Measurements from ENCODE around the gene NEDD8.

The NEDD8 gene

DNA sequence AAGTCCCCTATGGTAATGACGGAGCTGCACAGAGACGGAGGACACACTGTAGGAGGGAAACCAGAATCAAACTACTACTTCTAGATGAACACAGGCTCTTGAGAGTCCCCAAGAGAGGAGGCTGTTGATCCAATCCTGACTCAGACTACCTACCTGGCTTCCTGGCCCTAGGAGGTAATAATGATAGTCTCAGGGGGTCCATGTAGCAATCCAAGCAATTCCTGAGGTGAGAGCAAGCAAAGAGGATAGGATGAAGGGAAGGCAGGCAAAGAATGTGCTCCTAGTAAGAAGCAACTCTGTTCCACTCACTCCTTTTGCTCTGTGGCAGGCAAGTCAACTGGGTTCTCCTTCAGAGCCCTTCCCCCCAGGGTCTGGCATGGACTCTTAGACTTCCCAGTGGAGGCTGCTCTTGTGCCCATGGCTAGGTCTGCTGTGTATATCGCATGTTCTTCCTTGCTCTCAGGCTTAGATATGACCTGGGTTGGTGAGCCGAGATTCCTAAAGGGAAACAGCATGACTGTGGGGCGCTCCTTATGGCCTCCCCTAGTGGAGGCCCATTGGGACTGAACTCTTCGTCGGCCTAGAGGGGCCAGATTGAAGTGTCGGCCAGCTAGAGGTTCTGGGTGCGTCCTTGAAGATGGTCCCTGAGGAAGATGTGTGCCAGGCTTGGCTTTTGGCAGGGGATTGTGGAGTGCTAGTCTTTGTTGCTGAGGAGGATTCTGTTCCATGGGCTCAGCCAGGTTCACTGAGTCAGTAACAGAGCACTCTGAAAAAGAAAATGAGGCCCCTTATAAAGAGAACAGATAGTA is 8.1 kb upstream of the NEDD8 start:
- Histone ChIP-seq H3K36me3 (peaks cover 38% of the 10 kb centered on the region), H3K4me3 (ENCODE audit: low read depth, low read length) (no peak overlapping the region), H3K4me1 (no peaks in the 10 kb centered on the region), H3K9me3 (no peaks in the 10 kb centered on the region), H3K27me3 (no peaks in the 10 kb centered on the region)
- no peak for TF ChIP-seq CTCF (IDR thresholded peaks at IDR 0.05; ENCODE audit: low read depth, low read length)
- DNase-seq: no peak

DNA sequence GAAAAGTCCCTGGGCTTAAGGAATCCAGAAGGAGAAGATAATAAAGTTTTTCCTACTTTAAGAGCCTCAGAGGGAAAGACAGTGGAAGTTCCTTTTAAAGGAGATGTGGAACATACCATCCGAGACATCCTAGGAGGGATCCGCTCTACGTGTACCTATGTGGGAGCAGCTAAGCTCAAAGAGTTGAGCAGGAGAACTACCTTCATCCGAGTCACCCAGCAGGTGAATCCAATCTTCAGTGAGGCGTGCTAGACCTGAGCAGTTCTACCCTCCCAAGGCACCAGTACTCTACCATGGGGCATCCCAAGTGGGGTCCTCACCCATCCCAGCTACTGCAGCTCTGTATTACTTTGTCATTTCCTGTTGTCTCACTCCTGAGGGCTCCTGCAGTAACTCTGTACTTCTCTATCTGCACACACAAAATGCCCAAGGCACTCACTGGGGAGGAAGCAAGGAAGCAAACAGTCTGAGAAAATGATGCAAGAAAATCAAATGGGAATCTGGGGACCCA is 6.4 kb upstream of the NEDD8 start:
- no peak for DNase-seq
- H3K36me3 ChIP-seq: peaks cover 38% of the 10 kb centered on the region
- no peaks in the 10 kb centered on the region for H3K9me3 ChIP-seq
- H3K4me1 ChIP-seq: no peaks in the 10 kb centered on the region; the same call in 1 of the 2 replicates
- no peaks in the 10 kb centered on the region for H3K27me3 ChIP-seq
- TF ChIP-seq CTCF (IDR thresholded peaks at IDR 0.05; ENCODE audit: low read depth, low read length): no peak
- H3K4me3 ChIP-seq (ENCODE audit: low read depth, low read length): no peak overlapping the region

DNA sequence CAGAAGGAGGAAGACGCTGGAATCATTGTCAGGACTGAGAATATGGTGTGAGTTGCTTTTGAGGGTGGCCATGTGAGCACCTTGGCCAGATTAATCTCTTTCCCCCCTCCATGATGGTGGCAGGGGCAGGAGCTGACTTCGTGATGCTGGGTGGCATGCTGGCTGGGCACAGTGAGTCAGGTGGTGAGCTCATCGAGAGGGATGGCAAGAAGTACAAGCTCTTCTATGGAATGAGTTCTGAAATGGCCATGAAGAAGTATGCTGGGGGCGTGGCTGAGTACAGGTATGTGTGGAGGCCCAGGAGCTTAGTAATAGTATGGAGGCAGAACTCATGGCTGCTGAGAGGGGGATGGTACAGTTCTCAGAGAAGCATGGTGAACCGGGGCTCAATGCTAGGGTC is 6.0 kb upstream of the NEDD8 start:
- Histone ChIP-seq H3K36me3 (peaks cover 38% of the 10 kb centered on the region), H3K27me3 (no peaks in the 10 kb centered on the region), H3K4me3 (ENCODE audit: low read depth, low read length) (no peak overlapping the region), H3K4me1 (peaks cover 4% of the 10 kb centered on the region; the same call in 1 of the 2 replicates), H3K9me3 (no peaks in the 10 kb centered on the region)
- no peak for TF ChIP-seq CTCF (IDR thresholded peaks at IDR 0.05; ENCODE audit: low read depth, low read length)
- no peak for DNase-seq

GRCh38 chr14:24237463-24237955 is 5.3 kb upstream of the NEDD8 start:
- Histone ChIP-seq H3K4me1 (peaks cover 4% of the 10 kb centered on the region; the same call in 1 of the 2 replicates), H3K36me3 (peaks cover 38% of the 10 kb centered on the region)
- TF ChIP-seq CTCF (IDR thresholded peaks at IDR 0.05; ENCODE audit: low read depth, low read length): no peak

GRCh38 chr14:24236689-24237462 is 4.7 kb upstream of the NEDD8 start:
- no peaks in the 10 kb centered on the region for H3K9me3 ChIP-seq
- TF ChIP-seq CTCF (IDR thresholded peaks at IDR 0.05; ENCODE audit: low read depth, low read length): no peak
- no peak overlapping the region for H3K4me3 ChIP-seq (ENCODE audit: low read depth, low read length)
- H3K4me1 ChIP-seq: peaks cover 4% of the 10 kb centered on the region; the same call in 1 of the 2 replicates
- H3K27me3 ChIP-seq: no peaks in the 10 kb centered on the region
- no peak for DNase-seq
- H3K36me3 ChIP-seq: peaks cover 38% of the 10 kb centered on the region

More at GRCh38 chr14:24237463-24237955, 5.3 kb upstream of the NEDD8 start:
- no peak for DNase-seq
- no peaks in the 10 kb centered on the region for H3K9me3 ChIP-seq
- no peak overlapping the region for H3K4me3 ChIP-seq (ENCODE audit: low read depth, low read length)
- no peaks in the 10 kb centered on the region for H3K27me3 ChIP-seq

Data from BE2C (cell line).